Measurements from ENCODE around the gene MACROH2A2.

DNA sequence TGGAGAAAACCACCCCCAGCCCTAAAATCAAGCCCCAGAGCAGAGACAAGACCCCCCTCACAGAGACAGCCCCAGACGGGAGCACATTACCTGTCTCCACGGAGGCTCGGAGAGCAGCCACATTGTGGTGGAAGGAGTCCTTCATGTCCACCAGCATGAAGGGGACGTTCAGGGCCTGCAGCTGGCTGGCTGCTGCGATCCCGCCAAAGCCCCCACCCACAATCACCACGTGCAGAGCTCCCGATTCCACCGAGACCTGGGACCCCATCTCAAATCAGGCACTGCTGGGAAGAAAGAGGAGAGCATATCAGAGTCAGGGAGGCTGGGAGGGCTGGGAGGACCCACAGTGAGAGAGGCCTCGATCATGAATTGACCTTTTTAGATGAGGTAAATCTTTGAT lies 71.2 kb downstream of the MACROH2A2 start:
- TF ChIP-seq, protein P1, sequence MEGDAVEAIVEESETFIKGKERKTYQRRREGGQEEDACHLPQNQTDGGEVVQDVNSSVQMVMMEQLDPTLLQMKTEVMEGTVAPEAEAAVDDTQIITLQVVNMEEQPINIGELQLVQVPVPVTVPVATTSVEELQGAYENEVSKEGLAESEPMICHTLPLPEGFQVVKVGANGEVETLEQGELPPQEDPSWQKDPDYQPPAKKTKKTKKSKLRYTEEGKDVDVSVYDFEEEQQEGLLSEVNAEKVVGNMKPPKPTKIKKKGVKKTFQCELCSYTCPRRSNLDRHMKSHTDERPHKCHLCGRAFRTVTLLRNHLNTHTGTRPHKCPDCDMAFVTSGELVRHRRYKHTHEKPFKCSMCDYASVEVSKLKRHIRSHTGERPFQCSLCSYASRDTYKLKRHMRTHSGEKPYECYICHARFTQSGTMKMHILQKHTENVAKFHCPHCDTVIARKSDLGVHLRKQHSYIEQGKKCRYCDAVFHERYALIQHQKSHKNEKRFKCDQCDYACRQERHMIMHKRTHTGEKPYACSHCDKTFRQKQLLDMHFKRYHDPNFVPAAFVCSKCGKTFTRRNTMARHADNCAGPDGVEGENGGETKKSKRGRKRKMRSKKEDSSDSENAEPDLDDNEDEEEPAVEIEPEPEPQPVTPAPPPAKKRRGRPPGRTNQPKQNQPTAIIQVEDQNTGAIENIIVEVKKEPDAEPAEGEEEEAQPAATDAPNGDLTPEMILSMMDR (IDR thresholded peaks at IDR 0.05; ENCODE audit: insufficient read depth, low read depth, low read length) = no peak
- no peak for TF ChIP-seq EZH2 (IDR thresholded peaks at IDR 0.05; ENCODE audit: insufficient read depth, low read length)

Data from astrocyte (in vitro differentiated cells and primary cell).